Stimulated activated CD4-positive, alpha-beta T cell treated with anti-CD3 and anti-CD28 coated beads, Interleukin-2, amount 100 ng/mL, for 48 hours (primary cell): ENCODE results near the gene TRAPPC12.

Source experiments
- DNase-seq, 2 donors: peaks; one replicate each; pipeline ENCODE4 v3.0.0-alpha.2; 2020

TRAPPC12 gene

DNA sequence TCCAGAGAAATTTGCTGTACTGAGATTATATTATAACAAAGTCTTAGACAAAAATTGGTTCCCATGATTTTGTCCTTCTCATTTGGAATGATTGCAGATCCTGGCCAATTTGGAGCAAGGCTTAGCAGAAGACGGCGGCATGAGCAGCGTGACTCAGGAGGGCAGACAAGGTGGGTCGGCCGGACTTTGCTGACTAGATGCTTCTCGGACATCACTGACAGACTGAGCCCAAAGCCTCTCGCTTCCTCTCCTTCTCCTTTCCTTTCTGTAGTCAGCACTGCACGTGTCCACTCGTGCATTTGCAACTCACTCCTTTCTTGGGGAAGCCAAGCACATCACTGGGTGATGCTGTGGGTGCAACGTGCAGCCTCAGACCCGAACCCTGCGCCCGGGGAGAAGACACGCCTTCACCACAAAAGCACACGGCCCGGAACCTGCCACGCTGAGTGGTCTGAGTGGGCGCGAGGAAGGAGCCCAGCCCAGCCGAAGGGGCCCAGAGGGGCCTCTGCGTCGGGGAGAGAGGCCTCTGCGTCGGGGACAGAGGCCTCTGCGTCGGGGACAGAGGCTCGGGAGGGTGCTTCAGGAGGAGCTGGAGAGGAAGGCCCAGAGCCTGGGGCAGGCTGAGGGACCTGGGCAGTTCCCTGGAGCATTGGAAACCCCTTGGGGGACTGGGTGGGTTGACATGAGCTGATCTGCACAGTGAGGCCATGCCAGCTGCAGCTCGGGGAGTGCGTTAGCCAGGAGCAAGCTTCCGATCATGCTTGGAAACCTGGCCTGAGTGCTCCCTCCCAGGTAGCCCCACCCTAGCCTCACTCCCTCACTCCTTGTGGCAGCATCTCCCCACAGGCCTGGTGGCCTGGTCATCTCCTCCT is 78.3 kb downstream of the TRAPPC12 start:
- no peak for DNase-seq

DNA sequence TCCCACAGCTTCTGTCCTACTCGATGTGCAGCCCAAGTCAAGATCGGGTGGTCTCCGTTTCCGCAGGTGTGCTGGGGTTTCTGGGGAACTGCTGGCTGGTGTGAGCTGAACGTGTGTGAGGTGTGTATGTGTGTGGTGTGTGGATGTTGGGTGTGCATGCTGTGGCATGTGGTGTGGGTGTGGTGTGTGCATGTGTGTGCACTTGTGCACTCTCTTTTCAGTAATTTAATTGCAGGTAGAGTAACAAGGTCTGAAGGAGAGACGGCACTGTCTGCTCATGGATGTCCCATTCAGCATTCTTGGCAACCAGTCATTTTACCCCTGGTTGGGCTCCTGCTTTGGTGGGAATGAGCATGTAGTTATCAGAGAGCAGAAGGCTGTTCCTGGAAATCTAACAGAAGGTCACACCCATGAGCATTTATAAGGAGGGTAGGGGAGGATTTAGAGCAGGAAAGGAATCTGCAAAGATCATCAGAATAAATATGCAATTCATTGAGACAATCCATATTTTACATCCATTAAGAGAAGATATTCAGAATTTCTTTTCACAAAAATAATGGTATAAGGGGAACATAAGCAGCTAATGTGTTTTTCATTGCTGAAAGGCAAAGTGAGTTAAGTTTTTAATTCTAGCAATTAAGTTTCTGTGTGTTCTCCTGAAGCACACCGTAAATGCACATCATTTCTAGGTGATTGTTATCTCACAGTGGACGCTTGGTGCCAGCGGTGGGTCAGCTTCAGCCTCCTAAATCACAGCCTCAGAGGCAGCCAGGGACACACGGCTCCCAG is 79.1 kb downstream of the TRAPPC12 start:
- no peak for DNase-seq

- no peak for DNase-seq
These were observed 79.9 kb downstream of the TRAPPC12 start for GRCh38 chr2:3459185-3460015.

GRCh38 chr2:3460156-3460555 is 80.7 kb downstream of the TRAPPC12 start:
- DNase-seq = no peak

- DNase-seq = no peak
These were observed 81.6 kb downstream of the TRAPPC12 start for GRCh38 chr2:3460831-3461800.

GRCh38 chr2:3461801-3462492 is 82.5 kb downstream of the TRAPPC12 start:
- peak; percentile 24 to 42 for DNase-seq

- no peak for DNase-seq
These were observed 83.1 kb downstream of the TRAPPC12 start for GRCh38 chr2:3462493-3463104.

- DNase-seq = no peak
These were observed 83.8 kb downstream of the TRAPPC12 start for GRCh38 chr2:3463186-3463835.

GRCh38 chr2:3463944-3464343 is 84.5 kb downstream of the TRAPPC12 start:
- DNase-seq = no peak

DNA sequence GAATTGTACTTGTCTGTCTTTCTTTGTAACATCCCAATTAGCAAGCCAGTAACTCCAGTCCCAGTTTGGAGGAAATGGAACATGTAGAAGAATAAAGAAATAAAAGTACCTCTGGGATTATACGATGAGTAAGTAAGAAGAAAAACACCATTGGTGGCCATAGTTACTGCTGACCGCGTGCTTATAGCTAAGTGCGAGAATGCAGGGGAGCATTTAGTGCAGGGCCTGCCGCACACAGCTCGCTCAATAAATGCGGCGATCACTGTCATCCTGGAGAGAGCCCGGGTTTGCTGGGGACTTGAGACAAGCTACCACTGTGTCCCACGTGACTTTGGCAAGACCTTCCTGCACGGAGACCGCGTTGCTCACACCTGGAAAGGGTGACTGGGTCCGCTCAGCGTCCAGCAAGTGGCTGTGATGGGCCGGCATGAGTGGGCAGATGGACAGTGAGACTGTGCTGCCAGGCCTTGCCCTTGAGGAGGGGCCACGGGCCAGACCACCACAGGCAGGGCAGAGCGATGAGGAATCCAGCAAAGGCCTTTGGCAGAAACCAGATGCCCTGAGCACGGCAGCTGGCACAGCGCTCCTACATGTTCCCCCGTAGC is 85.0 kb downstream of the TRAPPC12 start:
- no peak for DNase-seq

DNA sequence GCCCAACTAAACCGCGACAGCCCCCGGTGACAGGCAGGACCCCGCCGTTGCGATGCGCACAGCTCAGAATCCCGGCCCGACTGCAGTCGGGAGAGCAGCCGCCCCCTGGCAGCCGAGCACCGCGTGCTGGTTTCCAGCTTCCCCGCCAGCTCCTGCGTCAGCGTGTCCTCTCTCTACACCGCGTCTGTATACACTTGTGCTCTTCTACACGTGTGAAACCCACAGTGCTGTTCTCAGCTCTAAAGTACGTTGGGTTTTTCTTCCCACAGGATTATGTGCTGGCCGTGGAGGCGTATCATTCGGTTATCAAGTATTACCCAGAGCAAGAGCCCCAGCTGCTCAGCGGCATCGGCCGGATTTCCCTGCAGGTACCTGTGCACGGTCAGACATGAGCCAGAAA is 85.8 kb downstream of the TRAPPC12 start:
- DNase-seq = no peak

DNA sequence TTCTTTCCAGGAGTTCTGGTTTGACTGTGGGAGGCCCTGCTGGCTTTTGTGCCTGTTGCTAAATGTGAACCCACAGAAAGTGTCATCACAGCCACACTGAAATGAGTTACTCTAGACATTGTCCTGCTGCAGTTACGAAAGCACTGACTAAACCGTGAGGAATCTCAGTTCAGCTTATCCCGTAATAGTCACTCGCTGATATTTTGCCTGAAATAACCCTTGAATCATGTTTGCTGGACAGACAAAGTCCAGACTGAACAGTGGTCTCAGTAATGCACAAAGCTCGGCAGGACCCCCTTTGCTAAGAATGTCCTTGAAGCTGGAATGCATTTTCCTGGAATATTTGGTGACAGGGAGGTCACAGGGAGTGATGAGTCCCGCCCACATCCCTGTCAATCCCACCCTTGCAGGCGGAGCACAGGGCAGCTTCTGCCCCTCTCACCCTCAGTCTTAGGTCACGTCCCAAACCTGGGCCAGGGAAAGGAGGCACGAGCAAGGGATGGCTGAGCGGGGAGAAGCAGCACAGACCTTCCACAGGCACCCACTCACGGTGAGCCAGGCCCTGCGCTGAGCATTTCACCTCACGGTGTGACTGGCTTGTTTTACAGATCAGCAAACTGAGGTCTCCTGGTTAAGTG is 86.5 kb downstream of the TRAPPC12 start:
- DNase-seq = no peak

DNA sequence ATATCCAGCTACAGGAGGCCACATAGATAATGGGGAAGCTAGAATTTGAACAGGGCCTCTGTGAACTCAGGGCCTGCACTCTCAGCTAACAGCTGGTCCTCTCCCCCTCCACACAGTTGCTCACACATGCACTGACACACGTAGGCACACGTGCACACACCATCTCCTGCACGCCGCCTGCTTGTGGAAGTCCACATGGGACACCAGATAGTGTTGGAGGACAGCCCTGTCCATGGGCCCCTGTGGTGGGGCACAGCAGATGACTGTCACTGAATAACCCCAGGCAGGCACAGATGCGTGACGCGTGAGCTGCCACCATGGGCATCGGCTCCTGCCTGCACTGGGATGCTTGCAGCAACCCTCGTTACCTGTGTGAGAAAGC is 87.0 kb downstream of the TRAPPC12 start:
- DNase-seq = no peak

DNA sequence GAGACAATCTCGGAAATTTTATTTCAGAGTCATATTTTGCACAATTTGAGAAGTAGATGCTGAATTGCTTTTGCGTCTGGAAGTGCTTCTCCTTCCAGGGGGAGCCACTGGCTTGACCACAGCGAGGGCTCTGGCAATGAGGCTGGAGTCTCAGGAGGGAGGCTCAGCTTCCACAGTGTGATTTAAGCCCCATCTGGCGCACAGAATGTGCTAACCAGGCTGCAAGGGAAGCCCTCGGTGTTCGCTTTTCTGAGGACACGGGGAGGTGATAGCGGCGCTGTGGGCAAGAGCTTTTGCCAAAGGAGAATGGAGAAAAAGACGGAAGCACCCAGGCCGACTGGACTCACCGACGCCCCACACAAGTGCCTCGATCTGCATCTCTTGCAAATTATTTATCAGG is 87.5 kb downstream of the TRAPPC12 start:
- no peak for DNase-seq

DNA sequence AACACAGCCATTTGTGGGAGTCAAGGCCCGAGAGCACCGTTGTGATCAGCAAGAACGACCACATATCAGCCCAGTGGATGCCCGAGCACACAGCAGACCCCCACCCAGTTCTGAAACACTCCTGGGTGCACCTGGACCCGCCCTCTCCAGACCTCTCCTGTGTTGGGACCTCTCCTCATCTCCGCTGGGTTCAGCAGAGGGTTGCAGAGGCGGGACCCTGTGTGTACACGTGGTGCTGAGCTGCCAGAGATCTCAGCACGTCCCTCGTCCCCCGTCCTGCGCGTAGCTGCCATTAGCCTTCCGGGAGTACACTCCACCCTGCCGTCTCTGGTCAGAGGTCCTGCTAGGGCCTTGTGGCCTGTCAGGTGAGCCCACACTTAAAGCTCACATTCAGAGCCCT is 88.2 kb downstream of the TRAPPC12 start:
- DNase-seq = no peak

DNA sequence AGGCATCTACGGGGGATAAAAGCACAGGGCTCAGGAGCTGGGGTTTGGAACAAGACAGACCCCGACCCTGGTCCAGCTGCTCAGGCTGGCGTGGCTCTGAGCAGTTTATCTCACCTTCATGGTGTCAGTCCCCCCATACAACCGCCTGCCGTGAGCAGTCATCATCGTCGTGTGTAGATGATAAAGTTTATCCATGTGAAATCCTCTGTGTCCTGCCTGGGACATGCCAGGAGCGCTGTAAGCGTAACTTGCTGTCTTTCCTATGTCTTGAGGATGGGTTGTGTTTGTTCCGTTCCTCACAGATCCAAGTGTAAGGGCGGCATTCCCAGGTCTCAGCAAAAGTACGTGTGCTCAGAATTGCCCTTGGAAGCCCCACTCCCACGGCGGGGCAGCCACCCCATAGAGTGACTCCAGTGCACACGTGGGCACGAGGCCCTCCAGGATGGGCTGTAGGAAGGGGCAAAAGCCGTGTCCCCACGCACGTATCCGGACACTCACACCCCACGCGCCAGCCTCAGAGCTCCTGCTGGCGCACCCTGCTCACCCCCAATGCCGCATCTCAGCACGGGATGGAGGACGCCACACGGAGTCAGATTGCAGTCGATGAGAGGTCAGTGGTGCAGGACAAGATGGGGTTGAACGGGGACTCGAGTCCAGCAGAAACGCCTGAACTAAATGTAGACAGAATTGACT is 88.9 kb downstream of the TRAPPC12 start:
- no peak for DNase-seq

DNA sequence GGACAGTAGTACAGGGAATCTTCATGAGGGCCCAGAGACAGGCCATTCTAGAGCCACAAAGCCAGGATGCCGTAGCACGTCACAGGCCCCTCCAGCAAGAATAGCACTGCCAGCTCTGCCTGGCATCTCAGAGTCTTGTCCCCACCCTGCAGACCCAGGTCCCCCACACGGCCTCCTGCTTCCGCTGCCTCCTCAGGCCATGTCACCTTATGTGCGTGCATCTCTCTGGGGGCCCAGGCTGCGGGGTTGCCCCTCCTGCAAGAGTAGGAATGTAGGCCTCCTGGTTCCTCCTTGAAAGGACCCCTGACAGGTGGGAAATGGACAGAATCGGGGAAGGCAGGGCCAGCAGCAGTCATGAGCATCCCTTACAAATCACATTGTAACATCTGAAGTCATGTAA is 90.0 kb downstream of the TRAPPC12 start:
- DNase-seq = no peak

GRCh38 chr2:3470166-3470651 is 90.7 kb downstream of the TRAPPC12 start:
- no peak for DNase-seq
